Activated T-cell treated with anti-CD3 and anti-CD28 coated beads, Interleukin-2, amount 50 U/mL, for 72 hours (primary cell): ENCODE measurements around the gene ADM. TPM values are rescaled to one million over a fixed set of nuclear protein-coding genes. Genes with fewer than 3 reads are reported as not detected.

Source experiments
- ATAC-seq, 2 donors: fragments of 150-1000 bp; cut with Tn5 transposase; replicated peaks in 1 of 2; 2 replicates each; pipeline ENCODE4 v1.10.0; 2021; ENCODE audit warnings: moderate library complexity in 2 of 2, mild to moderate bottlenecking in 1 of 2
- DNase-seq, 2 donors: peaks; one replicate each; pipeline ENCODE4 v3.0.0; 2021 to 2022; ENCODE audit warnings: mixed read lengths in 1 of 2
- H3K27ac Mint-ChIP-seq: one replicate; pipeline ENCODE4 v1.8.0; 2022; ENCODE audit warnings: mild to moderate bottlenecking, moderate library complexity, mixed read lengths
- H3K27me3 Mint-ChIP-seq: one replicate; pipeline ENCODE4 v1.8.0; 2022; ENCODE audit warnings: low read depth, mixed read lengths
- H3K36me3 Mint-ChIP-seq, 2 donors: one replicate each; pipeline ENCODE4 v1.8.0; 2022; ENCODE audit warnings: mixed read lengths in 2 of 2, mild to moderate bottlenecking in 1 of 2; ENCODE audit not compliant: insufficient read depth in 2 of 2
- H3K4me1 Mint-ChIP-seq: one replicate; pipeline ENCODE4 v1.8.0; 2022; ENCODE audit warnings: low read depth, mixed read lengths
- H3K4me3 Mint-ChIP-seq, 2 donors: one replicate each; pipeline ENCODE4 v1.8.0; 2022; ENCODE audit warnings: mild to moderate bottlenecking in 2 of 2, mixed read lengths in 2 of 2, moderate library complexity in 2 of 2
- H3K9me3 Mint-ChIP-seq, 2 donors: one replicate each; pipeline ENCODE4 v1.8.0; 2022; ENCODE audit warnings: mixed read lengths in 2 of 2
- total RNA-seq, 2 donors: library from RNA; stranded (reverse); gene quantifications; one replicate each; pipeline ENCODE4 v1.2.3, GENCODE V29; 2022

ADM gene
- total RNA-seq, 2 donors from 2014 or later: 2.0 to 4.6 TPM

DNA sequence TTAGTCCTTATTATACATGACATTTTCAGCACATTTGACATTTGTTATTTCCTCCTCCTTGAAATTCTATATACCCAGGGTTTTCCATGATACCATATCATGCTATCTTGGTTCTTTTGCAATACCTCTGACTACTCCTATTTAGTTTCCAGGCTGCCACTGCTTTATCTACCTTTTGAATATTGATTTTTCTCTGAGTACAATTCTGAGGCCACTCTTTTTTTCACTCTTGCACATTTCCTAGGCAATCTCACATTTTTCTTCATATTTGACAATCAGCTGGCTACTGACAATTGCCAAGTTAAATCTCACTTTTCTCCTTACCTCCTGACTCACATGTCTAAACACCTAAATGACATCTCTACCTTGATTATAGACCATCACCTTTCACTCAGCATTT is 22.8 kb upstream of the ADM start:
- Mint-ChIP-seq H3K36me3 (no peaks in the 10 kb centered on the region), H3K4me3 (no peak overlapping the region), H3K27ac (no peak overlapping the region), H3K4me1 (no peaks in the 10 kb centered on the region), H3K27me3 (no peaks in the 10 kb centered on the region), H3K9me3 (no peaks in the 10 kb centered on the region)
- no peak for ATAC-seq
- no peak for DNase-seq

DNA sequence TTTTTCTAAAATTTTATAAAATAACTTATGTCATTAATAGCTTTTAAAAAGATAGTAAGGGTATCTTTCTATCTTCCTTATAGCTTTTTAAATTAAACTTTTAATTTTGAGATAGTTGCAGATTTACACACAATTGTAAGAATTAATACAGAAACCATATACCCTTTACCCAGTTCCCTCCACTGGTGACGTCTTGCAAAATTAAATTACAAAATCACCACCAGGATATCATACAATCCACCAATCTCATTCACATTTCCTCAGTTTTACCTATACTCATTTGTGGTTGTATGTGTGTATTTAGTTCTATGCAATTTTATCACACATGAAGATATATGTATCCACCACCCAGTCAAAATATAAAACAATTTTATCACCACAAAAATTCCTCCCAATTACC is 20.9 kb upstream of the ADM start:
- Mint-ChIP-seq H3K27ac (no peak overlapping the region), H3K9me3 (no peaks in the 10 kb centered on the region), H3K27me3 (no peaks in the 10 kb centered on the region), H3K4me1 (no peaks in the 10 kb centered on the region), H3K36me3 (no peaks in the 10 kb centered on the region), H3K4me3 (no peak overlapping the region)
- no peak for ATAC-seq
- no peak for DNase-seq

DNA sequence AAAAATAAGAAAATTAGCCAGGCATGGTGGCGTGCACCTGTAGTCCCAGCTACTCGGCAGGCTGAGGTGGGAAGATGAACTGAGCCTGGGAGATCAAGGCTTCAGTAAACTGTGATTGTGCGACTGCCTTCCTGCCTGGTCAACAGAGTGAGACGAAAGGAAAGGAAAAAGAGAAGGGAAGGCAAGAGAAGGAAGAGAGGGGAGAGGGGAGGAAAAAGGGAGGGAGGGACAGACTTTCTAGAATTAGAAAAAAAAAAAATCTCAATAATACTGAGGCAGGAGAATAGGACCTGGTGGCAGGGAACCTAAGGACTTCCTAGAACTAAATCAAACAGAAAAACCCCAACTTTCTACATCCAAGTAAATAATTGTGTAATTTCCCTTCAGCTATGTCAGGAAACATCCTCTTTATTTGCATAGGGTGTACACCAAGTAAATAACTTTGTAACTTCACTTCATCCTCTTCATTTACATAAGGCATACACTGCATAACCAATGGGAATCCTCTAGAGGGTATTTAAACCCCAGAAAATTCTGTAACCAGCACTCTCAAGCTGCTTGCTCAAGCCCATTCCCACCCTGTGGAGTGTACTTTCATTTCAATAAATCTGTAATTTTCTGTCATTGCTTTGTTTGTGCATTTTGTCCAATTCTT is 19.6 kb upstream of the ADM start:
- H3K4me3 Mint-ChIP-seq: no peak overlapping the region
- DNase-seq (no peak), ATAC-seq (no peak)
- H3K27me3 Mint-ChIP-seq: no peaks in the 10 kb centered on the region
- no peaks in the 10 kb centered on the region for H3K36me3 Mint-ChIP-seq
- H3K4me1 Mint-ChIP-seq: no peaks in the 10 kb centered on the region
- no peaks in the 10 kb centered on the region for H3K9me3 Mint-ChIP-seq
- H3K27ac Mint-ChIP-seq: no peak overlapping the region

DNA sequence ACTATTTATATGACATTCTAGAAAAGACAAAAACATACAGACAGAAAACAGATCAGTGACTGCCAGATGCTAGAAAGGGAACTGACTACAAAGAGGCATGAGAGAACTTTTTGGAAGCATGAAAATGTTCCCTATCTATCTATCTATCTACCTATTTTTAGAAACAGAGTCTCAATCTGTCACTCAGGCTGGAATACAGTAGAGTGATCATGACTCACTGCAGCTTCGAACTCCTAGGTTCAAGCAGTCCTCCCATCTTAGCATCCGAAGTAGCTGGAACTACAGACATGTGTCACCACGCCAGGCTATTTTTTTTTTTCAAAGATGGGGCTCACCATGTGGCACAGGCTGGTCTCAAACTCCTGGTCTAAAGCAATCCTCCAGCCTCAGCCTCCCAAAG is 17.7 kb upstream of the ADM start:
- no peak overlapping the region for H3K27ac Mint-ChIP-seq
- DNase-seq (no peak), ATAC-seq (no peak)
- peaks cover 6% of the 10 kb centered on the region for H3K27me3 Mint-ChIP-seq
- H3K4me1 Mint-ChIP-seq: peaks cover 6% of the 10 kb centered on the region
- no peaks in the 10 kb centered on the region for H3K36me3 Mint-ChIP-seq
- H3K4me3 Mint-ChIP-seq: no peak overlapping the region
- H3K9me3 Mint-ChIP-seq: no peaks in the 10 kb centered on the region

DNA sequence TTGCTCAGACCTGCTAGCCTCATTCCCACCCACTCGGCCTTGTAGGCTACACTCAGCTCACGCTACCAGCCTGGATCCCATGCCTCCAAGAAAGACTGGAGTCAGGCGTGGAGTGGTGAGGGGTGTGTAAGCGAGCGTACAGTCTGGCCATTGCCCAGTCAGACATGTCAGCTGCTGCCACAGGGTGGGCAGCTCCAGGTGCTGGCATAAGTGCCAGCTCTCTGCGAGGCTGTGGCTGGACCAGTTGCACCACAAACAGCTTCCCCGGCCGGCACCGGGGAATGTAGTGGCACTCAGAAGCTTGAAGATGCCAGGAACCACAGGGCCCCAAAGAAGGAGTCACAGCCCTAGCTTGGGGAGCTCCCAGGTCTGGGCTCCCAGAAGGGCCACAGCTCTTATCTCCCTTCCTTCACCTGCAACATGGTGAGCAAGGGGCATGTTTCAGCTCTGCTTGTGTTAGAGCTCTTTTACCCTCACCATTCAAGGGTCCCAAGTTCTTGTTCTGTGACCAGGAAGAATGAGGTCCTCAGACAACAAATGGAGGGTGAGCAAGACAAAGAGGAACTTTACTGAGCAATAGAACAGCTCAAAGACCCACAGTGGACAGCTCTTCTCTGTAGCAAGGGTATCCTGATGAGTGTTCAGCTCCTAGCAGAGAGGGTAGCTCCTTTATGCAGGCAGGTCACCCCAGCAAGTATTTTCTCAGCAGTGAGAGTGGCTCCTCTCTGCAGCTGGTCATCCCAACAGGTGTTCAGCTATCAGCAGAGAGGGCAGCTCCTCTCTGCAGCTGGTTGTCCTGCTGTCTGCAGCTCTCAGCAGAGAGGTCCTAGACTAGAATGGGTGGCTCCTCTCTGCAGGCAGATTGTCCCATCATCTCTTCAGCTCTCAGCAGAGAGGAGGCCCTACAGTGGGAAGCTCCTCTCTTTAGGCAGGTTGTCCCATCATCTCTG is 16.8 kb upstream of the ADM start:
- H3K27me3 Mint-ChIP-seq: peaks cover 11% of the 10 kb centered on the region
- no peaks in the 10 kb centered on the region for H3K36me3 Mint-ChIP-seq
- H3K27ac Mint-ChIP-seq: no peak overlapping the region
- DNase-seq: no peak
- no peak overlapping the region for H3K4me3 Mint-ChIP-seq
- no peaks in the 10 kb centered on the region for H3K9me3 Mint-ChIP-seq
- peaks cover 15% of the 10 kb centered on the region for H3K4me1 Mint-ChIP-seq
- ATAC-seq: no peak

DNA sequence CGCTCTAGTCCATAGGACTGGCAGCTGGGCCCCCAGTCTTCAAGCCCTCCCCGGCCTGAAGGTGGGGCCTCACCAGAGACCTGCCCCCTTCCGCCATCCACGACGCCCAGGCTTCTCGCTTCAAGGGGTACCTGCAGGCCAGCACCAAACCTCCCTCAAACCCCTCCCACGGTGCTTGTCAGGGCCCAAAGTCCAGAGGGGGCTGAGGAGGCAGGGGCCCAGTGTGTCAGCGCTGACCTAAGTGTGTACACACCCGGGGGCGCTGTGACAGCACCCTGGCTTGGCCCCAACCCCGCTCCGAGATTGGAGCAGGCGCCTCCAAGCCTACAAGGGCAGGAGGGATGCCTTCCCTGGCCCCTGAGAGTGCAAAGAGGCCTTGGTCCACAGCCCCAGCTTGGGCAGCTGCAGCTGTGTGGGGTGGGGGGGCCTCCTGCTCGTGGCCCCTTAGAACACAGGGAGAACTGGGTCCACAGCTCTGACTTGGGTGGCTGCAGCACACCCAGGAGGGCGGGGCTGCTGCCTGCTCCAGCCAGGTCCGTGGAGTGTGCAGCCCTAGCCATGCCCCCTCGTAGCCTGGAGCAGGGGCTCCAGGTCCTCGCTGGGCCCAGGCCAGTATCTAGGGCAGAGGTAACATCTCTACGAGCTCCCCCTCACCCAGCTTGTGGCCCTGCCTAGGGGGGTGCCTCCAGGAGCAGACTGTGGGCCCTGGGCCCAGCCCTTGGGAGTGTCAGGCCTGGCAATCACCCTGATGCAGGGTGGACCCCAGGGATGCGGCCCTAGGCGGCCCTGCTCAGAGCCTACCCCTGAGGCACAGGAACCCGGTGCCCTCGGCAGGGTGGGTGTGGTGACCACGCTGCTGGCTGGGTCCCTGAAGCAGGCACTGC is 15.8 kb upstream of the ADM start:
- peaks cover 17% of the 10 kb centered on the region for H3K4me1 Mint-ChIP-seq

DNA sequence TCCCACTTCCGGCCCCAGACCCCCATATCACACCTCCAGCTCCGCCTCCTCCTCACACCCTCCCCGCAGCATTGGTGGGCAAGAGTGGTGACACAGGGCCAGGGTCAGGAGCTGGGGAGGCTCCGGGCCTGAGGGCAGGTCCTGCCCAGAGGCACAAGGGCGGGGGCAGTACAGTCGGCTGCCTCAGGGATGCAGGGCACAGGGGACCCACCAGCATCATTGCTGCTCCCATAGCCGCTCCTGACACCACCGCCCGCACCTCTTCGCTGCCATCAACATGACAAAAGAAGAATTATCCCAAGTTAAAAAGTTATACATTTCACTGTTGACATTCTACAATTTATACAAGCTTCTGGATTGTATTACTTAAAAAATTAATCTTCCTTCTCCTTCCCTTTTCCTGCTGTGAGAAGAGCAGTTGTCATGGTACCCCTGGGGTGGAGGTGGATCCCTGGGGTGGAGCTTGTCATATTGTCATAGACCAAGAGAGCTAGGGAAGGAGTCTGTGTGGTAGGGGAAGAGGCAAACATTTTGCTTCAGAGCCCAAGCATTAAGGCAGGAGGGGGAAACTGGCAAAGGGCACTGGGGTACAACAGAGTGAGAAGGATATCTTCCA is 15.0 kb upstream of the ADM start:
- Mint-ChIP-seq H3K9me3 (no peaks in the 10 kb centered on the region), H3K4me1 (peaks cover 20% of the 10 kb centered on the region), H3K27ac (no peak overlapping the region), H3K36me3 (no peaks in the 10 kb centered on the region), H3K4me3 (no peak overlapping the region), H3K27me3 (peaks cover 14% of the 10 kb centered on the region)
- ATAC-seq (no peak), DNase-seq (no peak)

More for the DNA sequence above, 15.8 kb upstream of the ADM start:
- Mint-ChIP-seq H3K4me3 (no peak overlapping the region), H3K9me3 (no peaks in the 10 kb centered on the region), H3K36me3 (no peaks in the 10 kb centered on the region), H3K27me3 (peaks cover 12% of the 10 kb centered on the region), H3K27ac (no peak overlapping the region)
- DNase-seq (no peak), ATAC-seq (no peak)

DNA sequence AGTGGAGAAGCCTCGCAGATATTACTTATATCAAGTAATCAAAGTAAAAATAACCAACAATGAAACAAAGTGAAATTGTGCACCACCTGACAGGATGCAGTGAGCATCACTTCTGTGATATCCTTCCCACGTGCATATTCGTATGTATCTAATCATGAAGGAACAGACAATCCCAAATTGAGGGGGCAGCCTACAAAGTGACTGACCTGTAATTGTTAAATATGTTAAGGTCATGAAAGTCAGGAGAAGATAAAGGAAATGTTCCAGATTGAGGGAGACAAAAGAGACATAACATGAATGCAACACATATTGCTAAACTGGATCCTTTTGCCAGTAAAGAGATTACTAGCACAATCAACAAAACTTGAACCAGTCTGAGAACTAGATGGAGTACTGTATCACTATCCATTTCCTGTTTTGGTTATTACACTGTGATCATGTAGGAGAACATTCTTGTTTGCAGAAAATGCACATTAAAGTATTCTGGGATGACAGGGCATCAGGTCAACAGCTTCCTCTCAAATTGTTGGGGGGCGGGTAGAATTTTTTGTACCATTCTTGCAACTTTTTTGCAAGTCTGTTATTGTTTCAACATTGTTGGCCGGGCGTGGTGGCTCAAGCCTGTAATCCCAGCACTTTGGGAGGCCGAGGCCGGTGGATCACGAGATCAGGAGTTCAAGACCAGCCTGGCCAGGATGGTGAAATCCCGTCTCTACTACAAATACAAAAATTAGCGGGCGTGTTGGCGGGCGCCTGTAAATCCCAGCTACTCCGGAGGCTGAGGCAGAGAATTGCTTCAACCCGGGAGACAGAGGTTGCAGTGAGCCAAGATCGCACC is 12.9 kb upstream of the ADM start:
- H3K4me3 Mint-ChIP-seq: peak overlapping the region; percentile 37 to 38
- peaks cover 36% of the 10 kb centered on the region for H3K27me3 Mint-ChIP-seq
- ATAC-seq (no peak), DNase-seq (no peak)
- no peak overlapping the region for H3K27ac Mint-ChIP-seq
- peaks cover 33% of the 10 kb centered on the region for H3K4me1 Mint-ChIP-seq
- H3K36me3 Mint-ChIP-seq: no peaks in the 10 kb centered on the region
- no peaks in the 10 kb centered on the region for H3K9me3 Mint-ChIP-seq

DNA sequence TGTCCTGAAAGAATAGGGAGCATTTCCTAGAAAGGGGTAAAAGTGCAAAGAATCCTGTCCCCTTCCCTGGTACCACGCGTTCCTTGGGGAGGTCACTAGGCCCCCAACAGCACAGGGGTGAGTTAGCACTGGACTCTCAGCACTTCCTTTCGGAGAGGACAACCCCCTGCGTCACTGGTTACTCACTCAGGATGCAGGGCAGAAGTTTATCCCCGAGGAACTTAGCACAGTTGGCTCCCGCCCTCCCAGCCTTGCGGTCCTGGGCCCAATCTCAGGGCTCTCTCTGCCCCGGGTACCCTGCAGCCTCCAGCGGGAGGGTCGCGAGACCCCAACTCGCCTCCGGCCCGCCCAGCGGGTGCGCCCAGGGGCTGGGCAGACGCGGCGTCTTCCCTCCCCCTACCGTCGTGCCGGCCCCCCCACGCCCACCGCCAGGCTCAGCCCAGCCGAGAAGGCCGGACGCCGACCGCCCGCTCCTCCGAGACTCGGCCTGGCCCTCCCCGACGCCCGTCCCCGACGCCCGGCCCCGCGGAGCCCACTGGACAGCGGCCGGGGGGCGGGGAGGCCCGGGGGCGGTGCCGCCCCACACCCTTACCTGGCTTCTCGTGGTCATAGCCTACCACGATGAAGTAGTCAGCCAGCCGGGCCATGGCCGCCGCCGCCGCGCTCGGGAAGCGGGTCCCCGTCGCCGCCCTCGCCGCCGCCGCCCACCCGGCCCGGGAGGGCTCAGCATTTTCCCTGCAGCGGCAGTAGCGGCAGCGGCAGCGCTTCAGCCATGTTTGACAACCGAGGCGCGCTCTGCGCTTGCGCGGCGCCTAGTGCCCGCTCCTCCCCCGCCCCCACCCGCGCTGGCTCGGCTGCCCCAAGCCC is 11.2 kb upstream of the ADM start, which contains the start of gene SBF2:
Gene SBF2 (minus strand): TSS at position 797 of the 867 bp plus-strand sequence. CDS start 150 bp downstream, at position 647.
- Mint-ChIP-seq H3K4me1 (peaks cover 45% of the 10 kb centered on the region), H3K36me3 (no peaks in the 10 kb centered on the region), H3K27me3 (peaks cover 49% of the 10 kb centered on the region), H3K4me3 (peak within 1 kb of the TSS; percentile 80 to 92), H3K9me3 (no peaks in the 10 kb centered on the region), H3K27ac (peak within 1 kb of the TSS; percentile 58)
- peak; percentile 59 to 71 for ATAC-seq
- peak; percentile 83 to 84 for DNase-seq

DNA sequence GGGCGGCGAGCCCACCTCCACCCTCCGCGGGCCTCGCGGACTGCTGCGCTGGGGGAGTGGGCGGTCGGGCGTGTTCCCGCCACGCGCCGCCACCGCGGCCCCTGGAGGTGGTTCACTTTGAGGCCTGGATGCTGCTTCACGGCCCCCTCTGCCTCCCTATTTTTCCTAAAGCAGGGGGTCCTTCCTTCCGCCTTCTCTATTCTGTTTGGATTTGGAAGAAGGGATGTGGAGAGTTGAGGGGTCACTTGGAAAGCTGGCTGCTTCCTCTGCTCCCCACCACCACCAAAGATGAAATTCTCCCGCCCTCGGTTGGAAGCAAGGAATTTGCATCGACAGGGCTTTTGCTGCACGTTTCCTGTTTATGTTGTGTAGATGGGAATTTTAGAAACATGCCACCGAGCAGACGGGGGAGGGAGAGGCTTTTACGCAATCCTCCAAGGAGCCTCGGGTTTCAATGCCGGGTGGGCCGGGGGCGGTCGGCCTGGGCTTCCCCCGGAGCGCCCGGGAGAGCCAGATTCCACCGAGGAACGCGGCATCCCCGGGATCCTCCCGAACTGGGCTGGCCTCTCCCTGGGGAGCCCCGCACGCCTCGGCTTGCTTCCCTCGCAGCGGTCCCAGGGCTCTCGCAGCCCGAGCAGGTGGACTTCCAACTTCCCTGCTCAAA is 10.5 kb upstream of the ADM start:
- DNase-seq (no peak), ATAC-seq (no peak)
- Mint-ChIP-seq H3K27me3 (peaks cover 55% of the 10 kb centered on the region), H3K27ac (no peak overlapping the region), H3K36me3 (no peaks in the 10 kb centered on the region), H3K4me3 (peak overlapping the region; percentile 80 to 92), H3K9me3 (no peaks in the 10 kb centered on the region), H3K4me1 (peaks cover 50% of the 10 kb centered on the region)
